Purkinje cell (primary cell): ENCODE data around the gene ATRX. TPM values are rescaled to one million over a fixed set of nuclear protein-coding genes. Genes with fewer than 3 reads are reported as not detected.

Experiments used
- polyA plus RNA-seq: library from polyadenylated mRNA; unstranded; fragments of >200 nt; fragmentation: Nextera tagmentation; gene quantifications from 2 replicates; pipeline ENCODE4 v1.2.1, GENCODE V29; 2014

The ATRX gene
- polyA plus RNA-seq: 130 and 150 TPM in 2 replicates

GRCh38 chrX:77785486-77786364 is at the start of gene ATRX:
TSS of gene ATRX (minus strand) at chrX:77786216. CDS start at chrX:77786001, 215 bp downstream.

Other genes starting within 250 kb of the ATRX start
- gene MAGT1, start 109.2 kb upstream of the ATRX start, polyA plus RNA-seq: 5.5 and 6.2 TPM in 2 replicates
- gene COX7B, start 113.3 kb upstream of the ATRX start, polyA plus RNA-seq: 3,966 and 5,076 TPM in 2 replicates
- 6.5 and 6.8 TPM in 2 replicates for gene ATP7A, start 124.5 kb upstream of the ATRX start, polyA plus RNA-seq
- not detected in 2 replicates for gene PGAM4, start 183.4 kb upstream of the ATRX start, polyA plus RNA-seq